B cell (primary cell): Measurements from ENCODE around the gene ACTR2. TPM values are rescaled to one million over a fixed set of nuclear protein-coding genes. Genes with fewer than 3 reads are reported as not detected.

Source experiments
- ATAC-seq: fragments of 200-7000 bp; cut with Tn5 transposase; one replicate; pipeline ENCODE4 v1.10.0; 2021; ENCODE audit warnings: low read depth, mild to moderate bottlenecking, moderate number of reproducible peaks, moderate library complexity
- CTCF ChIA-PET: fragments of 350-600 bp; sonication (Branson Sonifier 250); formaldehyde crosslinking; loops from one replicate; lab custom pipeline; 2021; ENCODE audit warnings: antibody characterized with exemption, inconsistent platforms; lab: Charles Lee
- POLR2A ChIA-PET: fragments of 350-600 bp; sonication (Branson Sonifier 250); formaldehyde crosslinking; loops from one replicate; lab custom pipeline; 2021; ENCODE audit warnings: antibody characterized with exemption; lab: Charles Lee
- DNase-seq: peaks from one replicate; pipeline ENCODE4 v3.0.0; 2013
- H2AFZ ChIP-seq: 2 replicates; pipeline ENCODE4 v1.6.1; 2012; ENCODE audit warnings: mild to moderate bottlenecking, low read depth, low read length; ENCODE audit not compliant: insufficient read depth, poor library complexity, severe bottlenecking
- H3K27ac ChIP-seq, 2 donors: 1 replicate in 1 of 2; 2 replicates in 1 of 2; pipeline ENCODE4 v1.5.1; 2012 to 2013; ENCODE audit warnings: low read length in 2 of 2, mild to moderate bottlenecking in 2 of 2, moderate library complexity in 1 of 2
- H3K27me3 ChIP-seq, 4 experiments: fragments of 200-600 bp in 1 of 4; sonication (generic) in 1 of 4; replicated peaks in 1 of 4; 1 replicate in 2 of 4; 2 replicates in 2 of 4; pipeline versions ENCODE4 v1.6.1 to v1.7.0; 2013 to 2016; ENCODE audit warnings: low read length in 3 of 4, mild to moderate bottlenecking in 2 of 4, mixed read lengths in 1 of 4, moderate library complexity in 1 of 4; ENCODE audit not compliant: insufficient read depth in 4 of 4, control insufficient read depth in 3 of 4; ENCODE audit errors: control extremely low read depth in 1 of 4
- H3K36me3 ChIP-seq, 2 experiments: replicated peaks in 1 of 2; 1 replicate in 1 of 2; 2 replicates in 1 of 2; pipeline versions ENCODE4 v1.6.1 to v1.7.1; 2013; ENCODE audit warnings: low read length in 1 of 2; ENCODE audit not compliant: insufficient read depth in 2 of 2, control insufficient read depth in 1 of 2; ENCODE audit errors: control extremely low read depth in 1 of 2, extremely low read depth in 1 of 2
- H3K4me1 ChIP-seq, 2 donors: fragments of 200-600 bp in 1 of 2; sonication (generic) in 1 of 2; 1 replicate in 1 of 2; 2 replicates in 1 of 2; pipeline versions ENCODE4 v1.5.1 to v1.6.1; 2013 to 2017; ENCODE audit warnings: low read length in 2 of 2; ENCODE audit not compliant: control insufficient read depth in 2 of 2, insufficient read depth in 2 of 2
- H3K4me2 ChIP-seq: replicated peaks from 2 replicates; pipeline ENCODE3; 2012; ENCODE audit warnings: mild to moderate bottlenecking, low read depth, low read length; ENCODE audit not compliant: poor library complexity, severe bottlenecking
- H3K4me3 ChIP-seq, 5 experiments: fragments of 200-600 bp in 1 of 5; sonication (generic) in 1 of 5; 1 replicate in 3 of 5; 2 replicates in 2 of 5; pipeline versions ENCODE4 v1.5.1 to v1.7.0; 2011 to 2016; ENCODE audit warnings: low read length in 4 of 5, mild to moderate bottlenecking in 4 of 5, low read depth in 2 of 5, control low read depth in 1 of 5, moderate library complexity in 1 of 5; ENCODE audit not compliant: insufficient read depth in 1 of 5; ENCODE audit errors: control extremely low read depth in 1 of 5, extremely low read depth in 1 of 5
- H3K79me2 ChIP-seq: fragments of 200-600 bp; sonication (generic); one replicate; pipeline ENCODE4 v1.6.0; 2016; ENCODE audit warnings: low read length; ENCODE audit not compliant: control insufficient read depth, insufficient read depth
- H3K9ac ChIP-seq: fragments of 200-600 bp; sonication (generic); 2 replicates; pipeline ENCODE4 v1.6.1; 2017; ENCODE audit warnings: mild to moderate bottlenecking, low read length, moderate library complexity
- H3K9me3 ChIP-seq, 3 donors: one replicate each; pipeline versions ENCODE4 v1.6.1 to v1.7.1; 2013; ENCODE audit warnings: low read length in 2 of 3; ENCODE audit not compliant: control insufficient read depth in 2 of 3, insufficient read depth in 1 of 3; ENCODE audit errors: control extremely low read depth in 1 of 3
- H4K20me1 ChIP-seq: 2 replicates; pipeline ENCODE4 v1.6.0; 2012; ENCODE audit warnings: mild to moderate bottlenecking, low read length; ENCODE audit not compliant: insufficient read depth, control insufficient read depth, poor library complexity, severe bottlenecking
- H3K27ac Mint-ChIP-seq: one replicate; pipeline ENCODE4 v1.8.0; 2021; ENCODE audit warnings: mixed read lengths
- H3K27me3 Mint-ChIP-seq: one replicate; pipeline ENCODE4 v1.8.0; 2021; ENCODE audit warnings: mixed read lengths
- H3K4me1 Mint-ChIP-seq: one replicate; pipeline ENCODE4 v1.8.0; 2021; ENCODE audit warnings: mixed read lengths
- H3K4me3 Mint-ChIP-seq: one replicate; pipeline ENCODE4 v1.8.0; 2021; ENCODE audit warnings: mixed read lengths
- H3K9me3 Mint-ChIP-seq: one replicate; pipeline ENCODE4 v1.8.0; 2022; ENCODE audit warnings: mixed read lengths; ENCODE audit not compliant: insufficient read depth
- EZH2 ChIP-seq: IDR thresholded peaks from 2 replicates; pipeline ENCODE4 v1.6.1; 2012; ENCODE audit warnings: borderline replicate concordance, low read depth, mild to moderate bottlenecking, moderate library complexity, low read length; ENCODE audit not compliant: insufficient read depth, poor library complexity, severe bottlenecking
- WGBS: methylation state at CpG from one replicate; pipeline ENCODE4 v1.1.5; 2013; ENCODE audit warnings: missing lambda C conversion rate; ENCODE audit not compliant: insufficient coverage; 5-methylcytosine and 5-hydroxymethylcytosine counted together
- intact Hi-C: fragments of 100-400 bp; cut with micrococcal nuclease; formaldehyde crosslinking; loops from one replicate; pipeline ENCODE4 v1.10.0; 2022
- polyA plus RNA-seq: library from polyadenylated mRNA; depleted of rRNA; stranded (reverse); fragments of >200 nt; gene quantifications from 2 replicates; pipeline ENCODE4 v1.2.3, GENCODE V29; 2012
- total RNA-seq, 2 donors: library from RNA; stranded (reverse); fragments of 120-200 nt in 1 of 2; gene quantifications; 1 replicate in 1 of 2; 2 replicates in 1 of 2; pipeline versions ENCODE4 v1.2.3 to v1.2.4, GENCODE V29; 2013 to 2022
- TF ChIP-seq, protein P1 (sequence below): fragments of 200-600 bp; IDR thresholded peaks from one replicate; pipeline ENCODE4 v1.8.0; 2022; ENCODE audit warnings: antibody characterized with exemption, mild to moderate bottlenecking

ACTR2 gene
- total and polyA plus RNA-seq, 2 donors (not counting 1 experiment from before 2014, with no cell fraction given), result 41.8 to 284 TPM

DNA sequence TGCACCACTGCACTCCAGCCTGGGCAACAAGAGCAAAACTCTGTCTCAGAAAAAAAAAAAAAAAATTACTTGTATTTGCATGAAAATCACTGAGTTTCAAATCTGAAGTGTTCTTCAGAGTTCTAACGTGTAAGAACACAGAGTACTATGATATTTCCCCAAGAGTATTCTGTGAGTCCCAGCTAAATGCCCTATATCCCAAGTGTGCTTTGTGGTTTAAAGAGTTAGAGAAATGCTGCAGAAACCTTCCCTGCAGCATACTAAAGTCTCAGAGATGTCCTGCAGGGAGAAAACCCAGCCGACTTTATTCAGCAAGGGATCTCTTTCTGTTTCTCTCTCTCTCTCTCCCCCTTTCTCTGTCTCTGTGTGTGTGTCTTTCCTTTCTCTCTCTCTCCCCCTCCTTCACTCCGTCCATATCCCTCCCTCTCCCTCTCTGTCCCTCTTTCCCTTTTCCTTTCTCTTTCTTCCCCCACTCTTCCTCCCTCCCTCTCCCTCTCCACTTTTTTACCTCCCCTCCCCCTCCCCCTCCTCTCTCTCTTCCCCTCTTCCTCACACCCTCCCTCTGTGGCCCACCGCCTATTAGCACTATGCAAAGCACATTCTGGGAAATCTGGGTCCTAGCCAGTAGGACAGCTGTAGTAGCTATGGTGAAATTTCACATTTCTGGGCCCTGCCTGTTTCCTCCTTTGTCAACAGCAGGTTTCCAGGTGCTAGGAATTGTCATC is 54.2 kb downstream of the ACTR2 start:
- Mint-ChIP-seq H3K4me3 (no peak overlapping the region), H3K27me3 (peaks cover 8% of the 10 kb centered on the region), H3K27ac (no peak overlapping the region), H3K9me3 (no peaks in the 10 kb centered on the region), H3K4me1 (peaks cover 9% of the 10 kb centered on the region)
- ATAC-seq, result no peak
- H2AFZ ChIP-seq, result no peak overlapping the region
- H3K9me3 ChIP-seq, result peaks cover 0 to 1% (median 0%) of the 10 kb centered on the region in 3 donors
- ChIA-PET POLR2A (no interaction called here), CTCF (no interaction called here)
- H3K4me3 ChIP-seq, result no peak overlapping the region
- no peak for TF ChIP-seq EZH2
- TF ChIP-seq, protein P1, sequence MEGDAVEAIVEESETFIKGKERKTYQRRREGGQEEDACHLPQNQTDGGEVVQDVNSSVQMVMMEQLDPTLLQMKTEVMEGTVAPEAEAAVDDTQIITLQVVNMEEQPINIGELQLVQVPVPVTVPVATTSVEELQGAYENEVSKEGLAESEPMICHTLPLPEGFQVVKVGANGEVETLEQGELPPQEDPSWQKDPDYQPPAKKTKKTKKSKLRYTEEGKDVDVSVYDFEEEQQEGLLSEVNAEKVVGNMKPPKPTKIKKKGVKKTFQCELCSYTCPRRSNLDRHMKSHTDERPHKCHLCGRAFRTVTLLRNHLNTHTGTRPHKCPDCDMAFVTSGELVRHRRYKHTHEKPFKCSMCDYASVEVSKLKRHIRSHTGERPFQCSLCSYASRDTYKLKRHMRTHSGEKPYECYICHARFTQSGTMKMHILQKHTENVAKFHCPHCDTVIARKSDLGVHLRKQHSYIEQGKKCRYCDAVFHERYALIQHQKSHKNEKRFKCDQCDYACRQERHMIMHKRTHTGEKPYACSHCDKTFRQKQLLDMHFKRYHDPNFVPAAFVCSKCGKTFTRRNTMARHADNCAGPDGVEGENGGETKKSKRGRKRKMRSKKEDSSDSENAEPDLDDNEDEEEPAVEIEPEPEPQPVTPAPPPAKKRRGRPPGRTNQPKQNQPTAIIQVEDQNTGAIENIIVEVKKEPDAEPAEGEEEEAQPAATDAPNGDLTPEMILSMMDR, result no peak
- H3K79me2 ChIP-seq, result no peaks in the 10 kb centered on the region
- no peaks in the 10 kb centered on the region for H3K36me3 ChIP-seq
- H4K20me1 ChIP-seq, result no peaks in the 10 kb centered on the region
- WGBS, result 43% methylated on average over 2 of the region's 4 CpGs
- H3K4me2 ChIP-seq, result no peak overlapping the region
- peaks cover 6 to 10% of the 10 kb centered on the region in 2 donors for H3K4me1 ChIP-seq
- intact Hi-C loops, result no loop called here
- no peak for DNase-seq
- no peaks in the 10 kb centered on the region for H3K27me3 ChIP-seq
- H3K27ac ChIP-seq, result no peak overlapping the region
- no peak overlapping the region for H3K9ac ChIP-seq

DNA sequence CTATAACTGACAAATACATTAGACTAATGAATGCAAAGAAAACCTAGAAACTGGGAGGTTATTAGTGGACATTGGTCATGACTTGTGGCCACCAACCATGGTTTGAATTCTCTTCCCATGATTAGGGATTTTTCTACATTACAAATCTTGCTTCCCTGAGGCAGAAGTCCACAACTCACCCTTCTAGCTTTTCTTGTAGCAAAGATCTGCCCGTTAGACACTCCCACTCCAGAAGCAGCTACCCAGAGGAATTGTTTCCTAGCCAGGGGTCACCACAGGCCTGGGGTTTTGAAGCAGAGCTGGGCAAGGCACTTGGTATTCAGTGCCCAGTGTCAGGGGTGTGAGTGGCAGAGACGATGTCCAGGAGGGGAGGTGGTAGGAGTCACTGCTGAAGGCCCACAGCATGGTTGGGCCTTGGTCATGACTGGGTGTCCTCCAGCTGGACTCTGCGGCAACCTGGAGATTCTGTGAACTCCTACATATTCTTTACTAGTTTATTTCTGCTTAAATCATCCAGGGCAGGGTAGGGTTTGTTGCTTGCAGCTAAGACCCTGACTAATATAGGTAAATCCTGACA is 54.9 kb downstream of the ACTR2 start:
- 100% methylated on average over 1 of the region's 3 CpGs for WGBS
- H3K79me2 ChIP-seq, result no peaks in the 10 kb centered on the region
- H3K9ac ChIP-seq, result no peak overlapping the region
- H3K4me2 ChIP-seq, result no peak overlapping the region
- H3K27me3 ChIP-seq, result no peaks in the 10 kb centered on the region
- H3K27me3 Mint-ChIP-seq, result peaks cover 8% of the 10 kb centered on the region
- no peaks in the 10 kb centered on the region for H4K20me1 ChIP-seq
- peaks cover 9% of the 10 kb centered on the region for H3K4me1 Mint-ChIP-seq
- ChIA-PET CTCF (no interaction called here), POLR2A (no interaction called here)
- H3K4me1 ChIP-seq, result peaks cover 6 to 10% of the 10 kb centered on the region in 2 donors
- H3K9me3 Mint-ChIP-seq, result no peaks in the 10 kb centered on the region
- no peak overlapping the region for H3K4me3 Mint-ChIP-seq
- DNase-seq (no peak), ATAC-seq (no peak)
- H3K27ac Mint-ChIP-seq, result no peak overlapping the region
- H3K4me3 ChIP-seq, result no peak overlapping the region
- no peaks in the 10 kb centered on the region for H3K36me3 ChIP-seq
- no peak overlapping the region for H3K27ac ChIP-seq
- TF ChIP-seq EZH2, result no peak
- TF ChIP-seq, protein P1, result no peak
- H2AFZ ChIP-seq, result no peak overlapping the region
- intact Hi-C loops, result no loop called here
- H3K9me3 ChIP-seq, result peaks cover 0 to 1% (median 0%) of the 10 kb centered on the region in 3 donors
